ENCODE measurements around the gene CATSPER2. TPM values are rescaled to one million over a fixed set of nuclear protein-coding genes. Genes with fewer than 3 reads are reported as not detected.
"Not testable (repeated sequence)": the region's sequence is repeated elsewhere in the genome, so short reads cannot be mapped to it uniquely, and the experiment has no call there.

The CATSPER2 gene
- total RNA-seq, 1 donor from 2014 or later, result 0.40 TPM

DNA sequence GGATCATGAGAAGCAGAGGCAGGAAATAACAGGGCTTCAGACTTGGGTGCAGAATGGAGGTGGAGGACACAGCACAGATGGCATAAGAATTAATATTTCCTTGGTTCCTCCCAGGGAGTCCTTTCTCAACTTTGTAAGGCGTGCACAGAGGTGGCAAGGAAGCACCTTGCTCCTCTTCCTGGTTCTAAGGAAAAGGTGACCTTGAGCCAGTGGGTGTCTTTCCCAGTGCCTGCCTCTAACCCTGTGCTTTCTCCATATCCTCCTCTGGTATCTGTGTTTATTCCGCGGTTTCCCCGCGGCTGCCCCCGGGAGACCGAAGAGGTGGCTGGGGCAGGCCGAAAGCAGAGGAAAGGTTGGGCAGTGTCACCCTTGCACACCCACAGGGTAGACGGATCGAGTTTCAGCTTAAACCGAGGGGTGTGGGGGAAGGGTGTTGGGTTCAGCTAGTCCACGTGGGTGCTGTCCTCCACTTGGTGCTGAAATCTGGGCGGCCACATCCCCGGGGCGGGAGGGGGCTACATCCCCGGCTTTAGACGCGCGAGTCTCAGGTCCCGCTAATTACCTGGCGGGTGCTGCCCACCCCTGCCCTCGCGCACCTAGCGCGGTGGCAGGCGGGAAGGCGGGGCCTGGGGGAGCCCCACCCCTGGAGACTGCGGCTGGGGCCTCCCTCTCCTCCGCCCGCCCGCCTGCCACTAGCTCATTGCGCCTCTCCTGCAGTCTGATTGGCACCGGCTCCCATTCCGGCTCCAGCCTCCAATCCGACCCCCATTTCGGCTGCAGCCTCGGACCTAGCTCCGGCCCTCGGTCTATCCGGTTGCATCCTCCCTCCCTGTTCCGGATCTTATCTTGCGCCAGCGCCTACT, 55.1 kb downstream of the CATSPER2 start, which contains the start of gene CKMT1B:
Gene CKMT1B (plus strand): TSS at position 700 of the 863 bp plus-strand sequence. CDS start 192 bp downstream, outside the sequence.
- not testable (repeated sequence) for DNase-seq (ENCODE audit: low read depth in 2 of 2)

DNA sequence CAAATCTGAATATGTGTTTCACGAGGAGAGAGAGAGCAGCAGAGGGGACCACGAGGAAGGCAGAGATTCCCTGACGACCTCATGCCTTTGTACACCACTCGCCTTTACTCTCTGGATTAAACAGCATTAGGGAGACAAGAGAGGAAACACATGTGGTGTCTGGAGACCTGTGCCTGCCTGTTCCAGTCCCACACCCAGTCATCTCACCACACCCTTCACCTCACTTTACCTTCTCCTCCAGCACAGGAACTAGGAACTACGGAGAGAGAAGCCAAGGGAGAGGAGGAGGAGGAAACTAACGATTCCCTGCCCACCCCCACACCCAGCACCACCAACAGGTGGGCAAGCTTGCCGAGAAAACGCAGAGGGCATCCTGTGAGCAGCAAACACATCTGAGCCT, 55.8 kb downstream of the CATSPER2 start:
- DNase-seq (ENCODE audit: low read depth in 2 of 2), result not testable (repeated sequence)

DNA sequence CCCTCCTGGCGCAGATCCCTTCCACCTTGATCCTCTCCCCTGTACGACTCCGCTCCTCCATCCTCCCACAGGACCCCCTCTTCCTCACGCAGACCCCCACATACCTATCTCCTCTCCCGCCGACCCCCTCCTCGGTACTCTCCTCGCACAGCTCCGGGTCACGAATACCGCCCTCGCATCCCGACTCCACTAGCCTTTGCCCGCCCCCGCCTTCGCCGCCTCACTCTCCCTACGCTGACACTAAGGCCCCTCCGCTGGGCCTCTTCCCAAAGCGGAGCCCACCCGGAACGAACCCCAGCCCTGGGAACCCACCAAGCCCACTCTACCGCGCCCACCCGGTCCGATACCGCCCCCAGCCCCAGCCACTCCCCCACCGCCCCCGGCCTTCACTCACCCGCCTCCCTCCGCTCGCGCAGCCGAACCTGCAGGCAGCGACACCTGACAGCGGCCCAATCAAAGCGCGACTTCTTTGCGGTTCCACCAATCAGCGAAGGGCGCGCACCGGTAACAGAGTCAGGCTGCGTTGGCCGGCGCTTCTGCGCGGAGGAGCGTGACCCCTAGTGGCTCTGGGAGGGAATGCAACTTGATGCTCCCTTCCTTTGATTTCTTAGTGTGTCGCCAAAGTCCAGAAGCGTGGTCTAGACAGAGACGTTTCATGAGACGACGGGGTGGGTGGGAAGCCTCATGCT, 58.7 kb downstream of the CATSPER2 start, which contains the start of gene PPIP5K1:
Gene PPIP5K1 (minus strand): TSS at position 431 of the 689 bp plus-strand sequence. CDS start 5,704 bp downstream, outside the sequence.
- DNase-seq (ENCODE audit: low read depth in 2 of 2), result not testable (repeated sequence)

Other genes starting within 250 kb of the CATSPER2 start
- 31.6 and 45.6 TPM in 2 replicates for gene TP53BP1, start 155.7 kb downstream of the CATSPER2 start, total RNA-seq
- gene MAP1A, start 131.2 kb downstream of the CATSPER2 start, total RNA-seq, result 0.20 and 0.44 TPM in 2 replicates
- gene PPIP5K1, start 58.6 kb downstream of the CATSPER2 start, total RNA-seq, result 6.8 and 7.5 TPM in 2 replicates
- not detected in 2 replicates for gene CKMT1B, start 54.8 kb downstream of the CATSPER2 start, total RNA-seq
- not detected in 2 replicates for gene STRC, start 30.0 kb downstream of the CATSPER2 start, total RNA-seq
- not detected in 2 replicates for gene CKMT1A, start 45.0 kb upstream of the CATSPER2 start, total RNA-seq
- gene PDIA3, start 97.6 kb upstream of the CATSPER2 start, total RNA-seq, result 113 and 115 TPM in 2 replicates
- gene ELL3, start 128.1 kb upstream of the CATSPER2 start, total RNA-seq, result 1.5 and 1.8 TPM in 2 replicates
- 285 and 360 TPM in 2 replicates for gene SERF2, start 143.5 kb upstream of the CATSPER2 start, total RNA-seq
- not detected in 2 replicates for gene SERINC4, start 151.4 kb upstream of the CATSPER2 start, total RNA-seq
- gene HYPK, start 151.8 kb upstream of the CATSPER2 start, total RNA-seq, result 4.4 and 6.3 TPM in 2 replicates
- 14.4 and 20.8 TPM in 2 replicates for gene MFAP1, start 175.8 kb upstream of the CATSPER2 start, total RNA-seq
- 3.2 and 5.4 TPM in 2 replicates for gene WDR76, start 178.2 kb upstream of the CATSPER2 start, total RNA-seq

Data from lung microvascular endothelial cell (primary cell).